Spleen (tissue), 11 donors: ENCODE results near the gene USP6NL. TPM values are rescaled to one million over a fixed set of nuclear protein-coding genes. Genes with fewer than 3 reads are reported as not detected.

ENCODE experiments used
- DNase-seq: peaks from one replicate; pipeline ENCODE4 v3.0.0-alpha.2; 2020
- H3K27ac ChIP-seq, 8 donors: fragments of 200-600 bp; sonication (generic) in 7 of 8; 1 replicate in 4 of 8; 2 replicates in 4 of 8; pipeline versions ENCODE4 v1.5.0 to v1.8.0; 2016 to 2021; ENCODE audit warnings: inconsistent platforms in 4 of 8, mild to moderate bottlenecking in 4 of 8, moderate library complexity in 1 of 8
- H3K27me3 ChIP-seq, 7 donors: fragments of 200-600 bp; sonication (generic) in 6 of 7; replicated peaks in 1 of 7; 1 replicate in 4 of 7; 2 replicates in 3 of 7; pipeline versions ENCODE4 v1.5.0 to v1.8.0; 2016 to 2021; ENCODE audit warnings: inconsistent platforms in 3 of 7, mild to moderate bottlenecking in 1 of 7
- H3K36me3 ChIP-seq, 6 donors: fragments of 200-600 bp; sonication (generic) in 5 of 6; 1 replicate in 4 of 6; 2 replicates in 2 of 6; pipeline versions ENCODE4 v1.5.0 to v1.8.0; 2016 to 2021; ENCODE audit warnings: inconsistent platforms in 2 of 6
- H3K4me1 ChIP-seq, 6 donors: fragments of 200-600 bp; sonication (generic) in 5 of 6; 1 replicate in 3 of 6; 2 replicates in 3 of 6; pipeline versions ENCODE4 v1.5.0 to v1.8.0; 2016 to 2021; ENCODE audit warnings: inconsistent platforms in 3 of 6
- H3K4me3 ChIP-seq, 8 donors: fragments of 200-600 bp; sonication (generic) in 7 of 8; 1 replicate in 4 of 8; 2 replicates in 4 of 8; pipeline versions ENCODE4 v1.5.0 to v1.8.0; 2016 to 2021; ENCODE audit warnings: inconsistent platforms in 4 of 8, mild to moderate bottlenecking in 4 of 8, moderate library complexity in 2 of 8
- H3K9me3 ChIP-seq, 8 donors: fragments of 200-600 bp; sonication (generic) in 7 of 8; 1 replicate in 4 of 8; 2 replicates in 4 of 8; pipeline versions ENCODE4 v1.5.0 to v1.8.0; 2016 to 2021; ENCODE audit warnings: inconsistent platforms in 4 of 8
- CTCF ChIP-seq, 11 experiments: fragments of 200-600 bp in 7 of 11; fragments of 450-650 bp in 4 of 11; sonication (generic) in 4 of 11; IDR thresholded peaks in 8 of 11; conservative IDR thresholded peaks in 3 of 11; 1 replicate in 7 of 11; 2 replicates in 4 of 11; pipeline versions ENCODE4 v1.4.0 to v1.8.0; 2016 to 2021; ENCODE audit warnings: antibody characterized with exemption in 11 of 11, inconsistent platforms in 4 of 11, mild to moderate bottlenecking in 1 of 11
- POLR2A ChIP-seq, 3 donors: fragments of 450-650 bp; IDR thresholded peaks; one replicate each; pipeline ENCODE4 v1.5.1; 2017; ENCODE audit warnings: antibody characterized with exemption in 3 of 3, mild to moderate bottlenecking in 1 of 3
- POLR2AphosphoS5 ChIP-seq, 3 donors: sonication (generic); formaldehyde crosslinking; IDR thresholded peaks; one replicate each; pipeline ENCODE4 v1.5.1; 2017; ENCODE audit warnings: antibody characterized with exemption in 3 of 3
- WGBS, 5 donors: extraction: QIAGEN DNeasy Blood & Tissue Kit in 3 of 5; methylation state at CpG; one replicate each; pipeline versions ENCODE4 v1.1.5 to v1.1.7; 2013 to 2018; 5-methylcytosine and 5-hydroxymethylcytosine counted together
- intact Hi-C: fragments of 100-400 bp; cut with DNase I; formaldehyde crosslinking; loops from one replicate; pipeline ENCODE4 v1.15.0; 2023; ENCODE audit warnings: low total_unique reads
- polyA plus RNA-seq, 3 donors: library from polyadenylated mRNA; stranded (reverse); fragments of 200-250 nt; gene quantifications; one replicate each; pipeline ENCODE4 v1.2.1, GENCODE V29; 2013
- total RNA-seq, 7 donors: library from RNA; depleted of rRNA in 3 of 7; stranded (reverse); fragments of >200 nt in 3 of 7; fragmentation: NEBNext Ultra II Directional in 4 of 7; extraction: Animal tissue kit (Norgen Biotek cat#: 25700) in 4 of 7; gene quantifications; one replicate each; pipeline versions ENCODE4 v1.1.0 to v1.2.1, GENCODE V29; 2016 to 2021
- donor health status: healthy with polysubstance abuse.
- donor health status: DM: no; HTN: no; CAD: no; lungs with moderate emphysema.
- donor health status: DM: no; HTN: no; CAD: no.
- donor health status: Bipolar disorder and iron deficiency.
- donor health status: healthy.
- donor health status: DM: no; HTN: no; CAD: no.
- donor health status: DM: yes; HTN: yes; CAD: no.

USP6NL gene
- total and polyA plus RNA-seq, 10 donors: 11.0 to 51.7 (median 37.7) TPM

GRCh38 chr10:11478807-11479206 lies 132.6 kb downstream of the USP6NL start:
- no peak for TF ChIP-seq CTCF (IDR thresholded peaks at IDR 0.05 in 8 of 11, conservative IDR thresholded peaks at IDR 0.05 in 3 of 11)
- no peak for TF ChIP-seq POLR2A (IDR thresholded peaks at IDR 0.05)
- TF ChIP-seq POLR2AphosphoS5 (IDR thresholded peaks at IDR 0.05): no peak
- Histone ChIP-seq H3K4me3 (no peak overlapping the region), H3K27ac (no peak overlapping the region), H3K4me1 (peaks cover 0 to 34% (median 14%) of the 10 kb centered on the region in 6 donors), H3K9me3 (no peaks in the 10 kb centered on the region), H3K36me3 (peaks cover 0 to 76% (median 17%) of the 10 kb centered on the region in 6 donors), H3K27me3 (no peaks in the 10 kb centered on the region)
- 94 to 100% (median 100%) methylated on average over 1 of the region's 1 CpG for WGBS, 5 donors
- intact Hi-C loops: no loop called here
- no peak for DNase-seq

DNA sequence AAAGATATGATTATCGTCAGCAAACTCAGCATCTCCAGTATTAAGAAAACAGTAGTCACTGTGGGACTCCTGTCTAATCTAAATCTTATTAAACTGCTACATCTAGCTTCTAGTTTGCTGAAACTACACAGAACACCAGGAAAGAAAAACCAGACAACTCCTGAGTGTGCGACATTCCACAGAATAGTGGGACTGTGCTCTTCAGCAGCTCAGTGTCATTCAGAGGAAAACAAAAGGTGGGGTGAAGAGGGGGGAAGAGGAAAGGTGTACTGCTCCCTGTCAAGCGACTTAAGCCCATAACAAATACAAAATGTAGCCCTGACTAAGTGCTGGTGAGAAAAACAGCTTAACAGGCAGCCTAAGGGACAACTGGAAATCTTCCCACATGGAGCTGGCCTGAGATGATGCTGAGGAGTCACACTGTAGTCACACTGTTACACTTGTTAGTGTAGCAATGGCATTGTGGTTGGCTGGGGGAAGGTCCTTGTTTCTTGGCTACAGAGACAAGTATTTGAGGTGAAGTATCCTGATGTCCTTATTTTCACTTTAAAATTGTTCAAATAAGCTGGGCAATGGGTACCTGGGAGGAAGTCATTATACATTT lies 135.5 kb downstream of the USP6NL start:
- H3K36me3 ChIP-seq: peaks cover 0 to 71% (median 11%) of the 10 kb centered on the region in 6 donors
- H3K4me1 ChIP-seq: peaks cover 0 to 18% (median 2%) of the 10 kb centered on the region in 6 donors
- TF ChIP-seq POLR2AphosphoS5 (IDR thresholded peaks at IDR 0.05) (no peak), POLR2A (IDR thresholded peaks at IDR 0.05) (no peak)
- intact Hi-C loops: no loop called here
- 89 to 97% (median 91%) methylated on average over 3 of the region's 3 CpGs for WGBS, 5 donors
- no peaks in the 10 kb centered on the region for H3K9me3 ChIP-seq
- H3K4me3 ChIP-seq: no peak overlapping the region
- H3K27me3 ChIP-seq: no peaks in the 10 kb centered on the region
- no peak overlapping the region for H3K27ac ChIP-seq
- no peak for DNase-seq

GRCh38 chr10:11473128-11473760 lies 138.2 kb downstream of the USP6NL start:
- Histone ChIP-seq H3K27ac (no peak overlapping the region), H3K27me3 (no peaks in the 10 kb centered on the region), H3K9me3 (no peaks in the 10 kb centered on the region), H3K36me3 (peaks cover 0 to 73% (median 14%) of the 10 kb centered on the region in 6 donors), H3K4me1 (peaks cover 0 to 18% (median 1%) of the 10 kb centered on the region in 6 donors), H3K4me3 (no peak overlapping the region)
- TF ChIP-seq POLR2AphosphoS5 (IDR thresholded peaks at IDR 0.05) (no peak), CTCF (IDR thresholded peaks at IDR 0.05 in 8 of 11, conservative IDR thresholded peaks at IDR 0.05 in 3 of 11) (no peak), POLR2A (IDR thresholded peaks at IDR 0.05) (no peak)
- intact Hi-C loops: no loop called here
- DNase-seq: no peak
- 80 to 85% (median 84%) methylated on average over 12 of the region's 12 CpGs for WGBS, 5 donors

GRCh38 chr10:11472158-11472753 lies 139.2 kb downstream of the USP6NL start:
- Histone ChIP-seq H3K27me3 (no peaks in the 10 kb centered on the region), H3K4me3 (no peak overlapping the region), H3K36me3 (peaks cover 0 to 68% (median 14%) of the 10 kb centered on the region in 6 donors), H3K9me3 (no peaks in the 10 kb centered on the region), H3K4me1 (peaks cover 0 to 25% (median 3%) of the 10 kb centered on the region in 6 donors), H3K27ac (no peak overlapping the region)
- DNase-seq: peak; percentile 89
- intact Hi-C loops: no loop called here
- 54 to 63% (median 59%) methylated on average over 8 of the region's 8 CpGs for WGBS, 5 donors
- peak; percentile 59 to 90 (median 82) for TF ChIP-seq CTCF (IDR thresholded peaks at IDR 0.05 in 8 of 11, conservative IDR thresholded peaks at IDR 0.05 in 3 of 11)
- TF ChIP-seq POLR2A (IDR thresholded peaks at IDR 0.05): no peak
- peak in 1 of 3 donors; percentile 67 for TF ChIP-seq POLR2AphosphoS5 (IDR thresholded peaks at IDR 0.05)
